ENCODE measurements around the gene UBR2.
A peak's percentile ranks its signal among the peaks of the same experiment; 100 is the strongest.
"Not testable (repeated sequence)": the region's sequence is repeated elsewhere in the genome, so short reads cannot be mapped to it uniquely, and the experiment has no call there.

UBR2 gene

DNA sequence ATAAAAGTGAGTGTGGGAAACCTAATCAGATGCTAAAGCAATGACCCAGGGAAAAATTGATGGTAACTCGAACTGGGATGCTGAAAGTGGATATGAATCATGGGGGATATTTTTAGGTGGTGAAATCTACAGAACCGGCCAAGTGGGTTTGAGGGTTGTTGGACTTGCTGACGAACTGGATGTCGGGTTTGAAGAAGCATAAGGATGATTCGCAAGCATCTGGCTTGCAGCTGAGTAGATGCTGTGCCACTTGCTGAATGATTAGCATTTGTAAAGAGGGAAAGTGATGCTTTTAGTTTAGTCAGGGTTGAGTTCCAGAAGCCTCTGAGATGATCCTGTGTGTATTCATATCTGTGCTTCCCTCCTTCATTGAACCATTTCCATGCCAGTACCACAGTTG is 54.9 kb downstream of the UBR2 start:
- no peak for DNase-seq

DNA sequence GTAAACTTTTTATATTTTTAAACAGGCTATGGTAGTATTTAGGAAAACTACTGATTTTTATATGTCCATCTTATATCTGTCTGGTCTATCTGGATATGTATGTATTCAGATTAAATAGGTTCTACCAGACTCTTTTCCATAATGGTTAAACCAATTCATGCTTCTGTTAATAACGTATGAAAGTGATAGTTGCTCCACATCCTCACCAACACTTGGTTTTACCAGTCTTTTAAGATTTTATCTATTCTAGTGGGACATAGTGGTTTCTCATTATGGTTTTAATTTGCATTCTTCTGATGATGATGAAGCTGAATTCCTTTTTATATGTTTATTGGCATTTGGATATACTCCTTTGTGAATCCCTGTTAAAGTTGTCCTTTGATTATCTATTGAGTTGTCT is 56.1 kb downstream of the UBR2 start:
- no peak for DNase-seq

DNA sequence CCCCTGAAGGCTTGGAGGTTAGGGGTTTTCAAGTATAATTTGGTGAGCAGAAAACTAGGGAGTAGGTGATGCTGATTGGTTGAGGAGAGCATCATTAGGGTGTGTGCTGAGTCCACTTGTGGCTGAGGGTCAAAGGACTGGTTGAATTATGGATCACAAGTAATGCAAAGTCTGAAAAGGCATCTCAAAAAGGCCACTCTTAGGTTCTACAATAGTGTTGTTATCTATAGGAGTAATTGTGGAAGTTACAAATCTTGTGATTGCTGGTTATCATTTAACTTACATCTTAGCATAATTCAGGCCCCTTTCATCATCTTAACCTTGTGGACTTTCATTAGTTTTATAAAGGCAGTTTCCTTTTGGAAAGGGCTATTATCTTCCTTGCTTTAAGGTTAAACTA is 60.8 kb downstream of the UBR2 start:
- no peak for DNase-seq

DNA sequence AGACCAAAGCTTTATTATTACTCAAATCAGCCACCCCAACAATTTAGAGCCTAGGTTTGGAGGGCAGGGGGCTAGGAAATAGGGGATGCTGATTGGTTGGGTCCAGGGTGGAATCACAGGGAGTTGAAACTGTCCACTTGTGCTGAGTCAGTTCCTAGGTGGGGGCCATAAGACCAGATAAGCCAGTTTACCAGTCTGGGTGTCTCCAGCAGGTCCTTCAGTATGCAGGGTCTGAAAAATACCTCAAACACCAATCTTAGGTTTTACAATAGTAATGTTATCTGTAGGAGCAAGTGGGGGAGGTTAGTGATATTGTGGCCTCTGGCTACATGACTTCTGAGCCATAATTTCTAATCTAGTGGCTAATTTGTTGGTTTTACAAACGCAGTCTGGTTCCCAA is 63.2 kb downstream of the UBR2 start:
- DNase-seq = no peak

DNA sequence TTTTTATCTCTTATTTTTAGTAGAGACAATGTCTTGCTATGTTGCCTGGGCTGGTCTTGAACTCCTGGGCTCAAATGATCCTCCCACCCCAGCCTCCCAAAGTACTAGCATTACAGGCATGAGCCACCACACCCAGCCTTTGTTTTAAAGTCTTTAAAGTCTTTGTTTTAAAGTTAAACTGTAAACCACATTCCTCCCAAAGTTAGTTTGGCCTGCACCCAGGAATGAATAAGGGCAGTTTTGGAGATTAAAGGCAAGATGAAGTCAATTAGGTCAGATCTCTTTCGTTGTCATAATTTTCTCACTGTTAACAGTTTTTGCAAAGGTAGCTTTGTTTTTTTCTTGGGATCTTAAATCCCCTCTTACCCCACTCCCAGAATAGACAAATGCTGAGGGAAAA is 63.8 kb downstream of the UBR2 start:
- DNase-seq = no peak

DNA sequence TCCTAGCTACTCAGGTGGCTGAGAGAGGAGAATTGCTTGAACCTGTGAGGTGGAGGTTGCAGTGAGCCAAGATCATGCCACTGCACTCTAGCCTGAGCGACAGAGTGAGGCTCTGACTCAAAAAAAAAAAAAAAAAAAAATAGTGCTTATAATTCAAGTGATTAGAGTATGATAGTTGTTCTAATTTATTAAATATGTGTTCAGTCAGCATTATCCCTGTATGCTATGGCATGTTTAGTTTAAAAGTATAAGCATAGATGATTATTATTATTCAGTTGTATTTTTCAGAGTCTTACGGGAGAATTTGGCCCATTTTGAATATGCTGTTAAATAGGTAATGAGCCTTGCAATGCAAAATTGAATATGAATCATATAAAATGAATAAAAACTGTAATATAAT is 64.8 kb downstream of the UBR2 start:
- DNase-seq = no peak

DNA sequence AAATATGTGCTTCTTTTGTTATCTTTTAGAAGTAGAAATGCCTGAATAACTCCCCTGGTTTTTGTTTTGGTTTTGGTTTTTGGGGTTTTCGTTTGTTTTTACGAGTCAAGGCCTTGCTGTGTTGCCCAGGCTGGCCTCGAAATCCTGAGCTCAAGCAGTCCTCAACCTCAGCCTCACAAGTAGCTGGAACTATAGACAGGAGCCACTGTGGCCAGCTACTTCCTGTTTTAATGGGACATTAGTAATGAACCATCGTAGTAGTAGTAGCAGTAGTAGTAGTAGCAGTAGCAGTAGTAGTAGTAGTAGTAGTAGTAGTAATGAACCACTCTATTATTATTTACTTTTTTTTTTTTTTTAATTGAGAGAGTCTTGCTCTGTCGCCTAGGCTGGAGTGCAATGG is 66.0 kb downstream of the UBR2 start:
- DNase-seq = no peak

DNA sequence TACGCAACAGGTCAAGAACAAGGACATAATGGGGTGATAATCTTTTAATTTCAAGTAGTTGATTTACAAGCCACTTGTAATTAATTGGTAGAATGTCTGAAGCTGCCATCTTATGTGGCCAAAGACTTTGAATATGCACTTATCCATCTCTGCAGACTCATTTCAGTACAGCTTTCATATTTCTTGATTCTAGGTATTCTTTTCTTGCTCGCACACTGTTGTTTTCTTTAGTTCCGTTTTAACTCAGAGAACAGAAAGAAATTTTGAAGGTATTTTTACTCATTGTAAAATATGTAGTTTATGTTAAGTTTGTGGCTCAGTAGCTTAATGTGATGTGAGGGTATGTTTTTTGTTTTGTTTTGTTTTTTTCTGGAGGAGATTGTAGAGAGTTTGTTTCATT is 73.9 kb downstream of the UBR2 start:
- DNase-seq = no peak

DNA sequence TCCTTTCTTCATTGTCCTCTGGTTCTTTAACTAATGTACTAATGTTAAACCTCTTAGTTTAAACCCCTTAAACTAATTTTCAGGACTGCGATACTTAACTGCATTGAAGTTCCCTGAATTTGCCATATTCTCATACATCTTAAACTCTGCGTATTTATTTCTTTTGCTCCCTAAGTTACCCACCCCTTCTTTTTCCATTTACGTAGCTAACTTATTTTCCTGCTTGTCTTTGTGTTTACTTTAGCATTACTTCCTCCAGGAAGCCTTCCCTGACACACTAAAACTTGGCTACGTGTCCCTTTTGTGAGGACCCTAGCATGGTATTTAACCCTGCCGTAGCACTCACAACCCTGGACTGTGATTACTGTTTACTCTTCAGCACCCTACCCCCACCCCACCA is 79.0 kb downstream of the UBR2 start:
- no peak for DNase-seq

DNA sequence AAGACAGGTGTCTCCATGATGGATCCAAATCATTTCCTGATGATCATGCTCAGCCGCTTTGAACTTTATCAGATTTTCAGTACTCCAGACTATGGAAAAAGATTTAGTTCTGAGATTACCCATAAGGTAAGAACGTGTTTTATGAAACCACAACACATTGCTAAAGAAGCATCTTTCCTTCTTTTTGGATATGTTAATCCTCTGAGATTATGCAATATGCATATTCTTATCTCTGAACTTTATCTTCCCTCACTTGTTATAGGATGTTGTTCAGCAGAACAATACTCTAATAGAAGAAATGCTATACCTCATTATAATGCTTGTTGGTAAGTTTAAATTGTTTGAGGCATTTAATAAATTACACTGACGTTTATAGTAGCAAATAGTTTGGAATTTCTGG is 80.4 kb downstream of the UBR2 start:
- DNase-seq = no peak

DNA sequence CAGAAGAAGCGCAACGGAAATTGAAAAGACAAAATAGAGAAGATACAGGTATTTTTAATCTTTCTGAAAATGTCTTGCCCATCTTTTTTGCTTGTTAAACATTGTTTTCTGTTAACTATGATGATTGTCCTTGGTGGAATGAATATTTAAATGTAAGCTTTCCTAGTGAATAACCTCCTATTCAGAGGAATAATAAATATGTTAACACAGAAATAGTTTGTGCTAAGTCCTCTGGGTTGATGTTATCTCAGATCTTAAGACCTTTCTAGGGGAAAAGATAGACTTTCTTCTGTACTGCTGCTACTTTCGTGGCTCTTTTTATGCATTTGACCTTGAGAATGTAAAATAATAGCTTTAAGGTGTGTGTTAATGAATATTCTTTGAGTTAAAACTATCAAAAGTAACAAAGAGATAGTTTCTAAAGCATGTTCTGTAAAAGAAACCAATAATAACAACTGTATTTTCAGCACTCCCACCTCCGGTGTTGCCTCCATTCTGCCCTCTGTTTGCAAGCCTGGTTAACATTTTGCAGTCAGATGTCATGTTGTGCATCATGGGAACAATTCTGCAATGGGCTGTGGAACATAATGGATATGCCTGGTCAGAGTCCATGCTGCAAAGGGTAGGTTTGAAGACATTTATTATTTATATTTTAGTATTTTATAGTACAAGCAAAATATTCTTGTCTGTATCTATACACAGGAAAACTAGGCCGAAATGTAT is 88.4 kb downstream of the UBR2 start:
- no peak for DNase-seq

DNA sequence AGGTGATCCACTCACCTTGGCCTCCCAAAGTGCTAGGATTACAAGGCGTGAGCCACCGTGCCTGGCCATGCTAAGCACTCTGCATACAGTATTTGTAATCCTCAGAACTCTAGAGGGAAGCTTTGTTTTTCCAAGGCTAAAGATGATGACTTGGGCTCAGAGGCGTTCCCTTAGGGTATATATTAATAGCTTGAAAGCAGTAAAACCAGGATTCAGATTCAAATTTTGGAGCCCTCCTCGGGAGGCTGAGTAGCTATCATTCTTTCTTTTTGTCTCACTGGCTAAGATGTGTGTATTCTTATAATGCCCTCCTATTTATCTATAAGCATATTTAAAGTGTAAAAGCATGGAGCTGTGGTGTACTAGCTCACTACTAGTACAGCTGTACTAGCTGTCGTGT is 90.0 kb downstream of the UBR2 start:
- DNase-seq = no peak

DNA sequence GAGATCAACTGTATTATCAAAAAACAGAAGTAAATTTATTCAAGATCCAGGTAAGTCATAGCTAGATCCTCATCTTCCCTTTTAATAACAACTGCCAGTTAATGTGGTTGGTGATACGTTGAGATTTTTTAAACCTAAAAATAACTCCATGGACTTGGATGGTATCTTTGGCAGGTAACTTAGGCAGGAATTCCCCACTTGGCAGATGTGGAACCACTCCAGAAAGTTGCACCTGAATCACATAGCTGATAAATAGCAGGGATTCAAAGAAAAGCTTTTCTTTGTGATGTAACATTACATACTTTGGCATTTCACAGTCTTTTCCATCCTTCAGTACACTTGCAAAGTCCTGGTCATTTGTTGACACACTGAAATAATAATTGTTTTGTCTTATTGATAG is 96.0 kb downstream of the UBR2 start:
- DNase-seq = no peak

DNA sequence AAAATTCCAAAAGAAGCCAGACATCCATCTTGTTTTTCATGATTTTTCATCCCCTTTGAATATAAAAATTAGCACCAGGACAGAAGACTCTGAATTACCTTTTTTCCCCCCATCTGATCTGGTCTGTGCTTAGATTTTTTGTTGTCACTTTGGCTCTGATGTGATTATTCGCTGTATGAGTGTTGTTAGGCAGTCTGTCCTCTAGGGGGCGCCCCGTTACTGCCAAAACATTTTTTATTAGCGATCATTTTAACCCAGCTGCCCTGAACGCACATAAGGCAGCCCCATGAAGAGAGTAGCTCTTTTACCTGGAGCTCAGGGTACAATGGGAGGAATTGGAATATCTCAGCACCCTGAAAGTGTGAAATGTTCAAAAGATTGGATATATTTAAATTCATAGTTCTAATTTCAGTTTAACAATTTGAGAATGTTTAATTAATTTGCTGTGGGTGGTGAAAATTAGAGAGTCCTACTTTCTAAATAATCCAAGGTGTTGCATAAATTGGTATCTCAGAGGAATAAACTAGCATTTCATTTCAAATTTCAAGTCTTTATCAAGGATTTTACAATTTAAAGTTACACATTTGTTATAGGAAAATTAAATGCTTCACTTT is 97.8 kb downstream of the UBR2 start:
- peak; percentile 7 for DNase-seq

DNA sequence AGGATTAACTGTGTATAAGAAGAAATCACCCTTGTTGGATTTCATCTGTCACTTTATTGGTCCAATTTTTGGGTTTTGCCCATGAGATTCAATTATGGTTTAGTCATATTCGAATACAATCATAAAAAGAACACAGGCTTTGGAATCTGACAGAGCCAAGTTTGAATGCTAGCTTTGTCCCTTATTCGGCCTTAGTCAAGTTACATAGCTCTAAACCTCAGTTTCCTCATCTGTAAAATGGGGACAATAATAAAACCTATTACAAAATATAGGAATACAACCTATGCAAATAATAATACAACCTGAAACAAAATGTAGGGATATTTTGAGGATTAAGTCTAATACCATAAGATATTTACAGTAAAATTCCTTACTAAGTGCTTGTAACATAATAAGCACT is 100.9 kb downstream of the UBR2 start:
- DNase-seq = no peak

DNA sequence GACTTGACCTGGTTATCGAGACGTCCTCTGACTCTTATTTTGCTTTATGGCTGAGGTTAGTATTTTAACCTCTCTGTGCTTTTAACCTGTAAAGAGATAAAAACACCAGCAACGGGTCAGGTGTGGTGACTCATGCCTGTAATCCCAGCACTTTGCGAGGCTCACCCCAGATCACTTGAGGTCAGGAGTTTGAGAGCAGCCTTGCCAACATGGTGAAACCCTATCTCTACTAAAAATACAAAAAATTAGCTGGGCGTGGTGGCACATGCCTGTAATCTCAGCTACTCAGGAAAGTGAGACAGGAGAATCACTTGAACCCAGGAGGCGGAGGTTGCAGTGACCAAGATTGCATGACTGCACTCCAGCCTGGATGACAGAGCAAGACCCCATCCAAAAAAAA is 110.5 kb downstream of the UBR2 start:
- not testable (repeated sequence) for DNase-seq

DNA sequence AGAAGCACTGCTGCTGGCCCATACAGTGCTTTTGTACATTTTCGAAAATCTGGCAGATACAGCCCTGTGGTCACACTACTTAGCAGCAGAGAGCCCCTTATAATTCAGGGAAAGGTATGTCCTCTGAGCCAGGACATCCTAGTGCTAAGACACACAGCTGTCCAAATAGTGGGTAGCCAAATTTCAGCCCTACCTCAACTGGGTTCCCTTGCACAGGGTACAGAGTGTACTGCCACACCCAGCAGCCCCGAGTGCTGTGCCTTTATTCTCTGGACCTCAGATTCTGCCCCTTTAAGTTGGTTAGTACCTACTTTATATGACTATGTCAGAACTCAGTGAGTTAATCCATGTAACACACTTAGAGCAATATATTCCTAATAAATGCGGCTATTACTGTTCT is 111.0 kb downstream of the UBR2 start:
- no peak for DNase-seq

DNA sequence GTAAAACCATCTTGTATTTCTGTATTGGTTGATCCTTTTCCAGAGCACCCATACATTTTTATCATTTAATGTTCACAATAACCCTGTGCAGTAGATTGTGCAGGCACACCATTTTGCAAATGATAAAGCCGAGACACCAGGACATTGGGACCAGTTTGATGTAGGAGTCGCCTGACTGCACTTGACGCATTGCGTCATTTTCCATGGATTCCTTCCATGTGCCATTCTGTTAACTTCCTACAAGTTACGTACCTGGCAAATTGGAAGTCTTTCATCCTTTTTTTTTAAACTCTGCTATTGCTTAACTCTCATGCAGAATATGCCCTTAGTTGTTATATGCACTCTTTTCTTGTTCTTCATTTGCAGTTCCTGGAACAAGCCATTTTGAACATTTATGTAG is 115.5 kb downstream of the UBR2 start:
- no peak for DNase-seq

DNA sequence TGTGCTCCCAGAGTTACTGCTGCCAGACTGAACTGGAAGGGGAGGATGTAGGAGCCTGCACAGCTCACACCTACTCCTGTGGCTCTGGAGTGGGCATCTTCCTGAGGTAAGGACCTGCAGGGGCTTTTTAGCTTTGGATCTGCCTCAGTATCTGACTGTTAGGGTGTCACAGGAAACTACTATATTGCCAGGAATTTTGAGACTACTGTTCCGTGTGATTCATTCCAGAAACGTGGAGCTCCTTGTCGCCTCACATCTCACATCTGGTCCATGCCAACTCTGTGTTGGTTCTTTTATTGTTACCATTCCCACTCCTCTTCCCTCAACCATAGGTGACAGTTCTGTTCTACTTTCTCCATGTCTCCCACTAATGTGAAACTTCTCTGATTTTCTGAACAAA is 124.5 kb downstream of the UBR2 start:
- no peak for DNase-seq

DNA sequence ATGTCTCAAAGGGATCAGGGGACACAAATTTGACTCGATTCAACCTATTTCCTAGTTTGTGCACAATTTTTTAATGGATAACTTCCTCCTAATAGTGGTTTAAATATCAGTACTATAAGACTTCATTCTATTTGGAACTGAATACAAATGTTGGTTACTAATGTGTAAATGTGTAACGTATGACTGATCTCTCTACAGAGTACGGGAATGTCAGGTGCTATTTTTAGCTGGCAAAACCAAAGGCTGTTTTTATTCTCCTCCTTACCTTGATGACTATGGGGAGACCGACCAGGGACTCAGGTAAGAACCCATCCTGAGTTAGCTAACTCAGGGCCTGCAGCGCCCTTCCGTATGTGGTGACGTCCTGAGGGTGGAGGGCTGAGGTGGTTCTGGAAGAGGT is 125.5 kb downstream of the UBR2 start:
- DNase-seq = no peak

DNA sequence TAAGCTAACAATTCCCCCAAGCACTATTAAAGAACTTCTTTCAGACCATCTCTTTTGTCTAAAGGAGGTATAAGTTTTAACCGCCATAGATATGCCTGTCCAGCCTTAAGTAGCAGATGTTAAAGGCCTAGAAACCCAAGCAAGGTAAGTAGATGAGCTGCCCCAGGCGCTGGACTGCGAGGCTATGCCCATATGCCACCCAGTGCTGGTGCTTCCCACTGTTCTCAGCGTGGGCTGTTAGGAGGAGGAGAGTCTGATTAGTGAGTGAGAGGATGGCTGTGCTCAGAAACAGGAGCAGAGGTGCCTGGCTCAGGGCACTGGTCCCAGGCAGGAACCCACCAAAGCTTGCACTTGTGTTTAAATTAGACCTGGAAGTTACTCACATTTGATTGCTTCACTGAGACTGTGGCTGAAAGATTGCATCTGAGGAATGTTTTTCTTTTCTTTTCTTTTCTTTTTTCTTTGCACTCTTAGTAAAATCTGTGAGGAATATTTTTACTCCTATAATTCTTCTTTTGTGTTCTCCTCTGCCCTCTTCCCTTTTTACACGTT is 126.4 kb downstream of the UBR2 start:
- DNase-seq = no peak

DNA sequence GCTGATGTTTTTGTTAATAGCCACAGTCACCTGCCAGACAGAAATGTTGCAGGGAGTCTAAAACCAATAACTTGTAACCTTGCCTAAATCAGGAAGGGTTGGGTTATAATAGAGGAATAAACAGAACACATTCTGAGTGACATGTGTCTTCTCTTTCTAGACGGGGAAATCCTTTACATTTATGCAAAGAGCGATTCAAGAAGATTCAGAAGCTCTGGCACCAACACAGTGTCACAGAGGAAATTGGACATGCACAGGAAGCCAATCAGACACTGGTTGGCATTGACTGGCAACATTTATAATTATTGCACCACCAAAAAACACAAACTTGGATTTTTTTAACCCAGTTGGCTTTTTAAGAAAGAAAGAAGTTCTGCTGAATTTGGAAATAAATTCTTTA is 127.0 kb downstream of the UBR2 start:
- no peak for DNase-seq

DNA sequence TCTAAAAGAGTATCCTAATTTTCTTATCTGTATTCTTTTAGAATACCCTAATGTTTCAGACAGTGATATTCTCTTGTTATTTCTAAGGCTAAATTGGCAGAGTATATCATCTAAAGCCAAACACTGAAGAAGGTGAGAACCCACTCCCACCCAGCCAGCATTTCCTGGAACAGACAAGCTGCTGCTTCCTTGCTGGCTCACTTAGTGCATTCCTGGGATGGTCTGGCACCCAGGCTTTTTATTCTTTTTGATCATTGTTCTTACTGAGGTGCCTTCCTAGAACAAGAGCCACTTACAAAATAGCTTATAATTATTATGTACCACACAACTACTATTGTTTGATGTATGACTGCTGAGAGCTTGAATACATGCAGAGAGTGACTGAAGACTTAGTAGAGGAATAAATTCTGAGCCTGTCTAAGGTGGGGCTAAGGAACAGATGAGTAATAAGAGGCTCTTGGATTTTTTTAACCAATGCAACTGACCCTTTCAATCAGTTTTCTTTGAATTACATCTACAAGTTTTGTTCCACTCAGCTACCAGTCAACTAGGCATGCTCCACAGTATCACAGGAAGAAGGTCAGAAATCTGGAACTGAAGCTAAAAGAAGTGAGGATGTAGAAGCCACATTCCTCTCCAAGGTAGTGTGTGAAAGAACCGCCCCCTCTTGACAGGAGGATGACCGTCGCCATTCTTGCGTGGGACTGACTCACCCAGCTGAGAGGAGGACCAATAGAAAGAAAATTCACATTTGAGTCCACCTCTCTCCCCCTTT is 128.5 kb downstream of the UBR2 start:
- peak; percentile 85 for DNase-seq

DNA sequence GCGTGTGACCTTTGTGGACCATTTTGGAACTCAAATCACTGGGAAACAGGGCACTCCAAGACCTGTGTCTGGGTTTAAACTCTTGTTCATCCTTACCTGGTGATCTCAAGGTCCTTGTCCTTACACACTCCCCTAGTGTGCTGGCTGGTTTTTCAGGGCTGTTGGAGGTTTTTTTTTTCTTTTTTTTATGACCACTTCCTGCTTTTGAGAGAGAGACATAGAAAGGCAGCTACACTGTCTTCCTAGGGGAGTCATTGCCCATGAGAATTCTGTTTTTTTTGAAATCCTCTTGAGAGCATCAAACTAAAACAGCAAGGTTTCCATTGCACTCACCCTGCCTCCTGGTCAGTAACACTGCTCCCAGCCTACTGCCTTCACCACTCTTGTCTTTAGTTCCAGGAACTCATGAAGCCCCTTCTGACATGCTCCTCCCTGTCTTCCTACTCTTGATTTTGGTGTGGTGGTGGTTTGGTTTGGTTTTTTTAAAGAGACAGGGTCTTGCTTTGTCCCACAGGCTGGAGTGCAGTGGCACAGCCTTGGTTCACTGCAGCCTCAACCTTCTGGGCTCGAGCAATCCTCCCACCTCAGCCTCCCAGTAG is 130.0 kb downstream of the UBR2 start:
- DNase-seq = no peak

All from NCI-H226 (cell line).